Cardiac fibroblast (primary cell): ENCODE results near the gene CC2D1A.
A peak's percentile ranks its signal among the peaks of the same experiment; 100 is the strongest.

Source experiments
- DNase-seq, 2 donors: peaks; one replicate each; pipeline versions ENCODE4 v3.0.0 to v3.0.0-alpha.2; 2010; ENCODE audit warnings: low read depth in 2 of 2
- H3K4me3 ChIP-seq, 2 donors: replicated peaks in 1 of 2; 1 replicate in 1 of 2; 2 replicates in 1 of 2; pipeline ENCODE4 v1.5.1; 2011; ENCODE audit warnings: low read depth in 2 of 2, low read length in 2 of 2, mild to moderate bottlenecking in 2 of 2, moderate library complexity in 1 of 2
- CTCF ChIP-seq: IDR thresholded peaks from one replicate; pipeline ENCODE4 v1.5.1; 2011; ENCODE audit warnings: low read depth, mild to moderate bottlenecking, low read length, inconsistent platforms

The CC2D1A gene

GRCh38 chr19:13870873-13871272 lies 35.1 kb upstream of the CC2D1A start:
- no peak for TF ChIP-seq CTCF
- DNase-seq: no peak
- no peak overlapping the region for H3K4me3 ChIP-seq

- H3K4me3 ChIP-seq: no peak overlapping the region
- no peak for DNase-seq
- no peak for TF ChIP-seq CTCF
These were observed 33.7 kb upstream of the CC2D1A start for GRCh38 chr19:13872339-13872694.

GRCh38 chr19:13872695-13873389 lies 33.2 kb upstream of the CC2D1A start:
- no peak for TF ChIP-seq CTCF
- peak overlapping the region in 1 of 2 donors; percentile 31 for H3K4me3 ChIP-seq
- no peak for DNase-seq

- TF ChIP-seq CTCF: no peak
- no peak for DNase-seq
These were observed 32.0 kb upstream of the CC2D1A start for GRCh38 chr19:13873834-13874515.

GRCh38 chr19:13875824-13876223 lies 30.2 kb upstream of the CC2D1A start:
- DNase-seq: no peak
- no peak overlapping the region for H3K4me3 ChIP-seq
- TF ChIP-seq CTCF: no peak

More at GRCh38 chr19:13873834-13874515, 32.0 kb upstream of the CC2D1A start:
- H3K4me3 ChIP-seq: no peak overlapping the region

- no peak for DNase-seq
- no peak for TF ChIP-seq CTCF
- H3K4me3 ChIP-seq: no peak within 1 kb of the TSS
These were observed 29.2 kb upstream of the CC2D1A start, which contains the start of gene NANOS3 for GRCh38 chr19:13876834-13877233. Gene NANOS3, plus strand, starts transcription at chr19:13877134. Its CDS starts 115 bp downstream, at chr19:13877249.
